NCI-H2171 treated with DMSO at 0.1 percent for 48 hours (cell line): ENCODE data around the gene SIAH3.
"Not testable (repeated sequence)": the region's sequence is repeated elsewhere in the genome, so short reads cannot be mapped to it uniquely, and the experiment has no call there.

Experiments
- DNase-seq: peaks from one replicate; lab custom pipeline; 2025; lab: John Stamatoyannopoulos, UW

Gene SIAH3, protein sequence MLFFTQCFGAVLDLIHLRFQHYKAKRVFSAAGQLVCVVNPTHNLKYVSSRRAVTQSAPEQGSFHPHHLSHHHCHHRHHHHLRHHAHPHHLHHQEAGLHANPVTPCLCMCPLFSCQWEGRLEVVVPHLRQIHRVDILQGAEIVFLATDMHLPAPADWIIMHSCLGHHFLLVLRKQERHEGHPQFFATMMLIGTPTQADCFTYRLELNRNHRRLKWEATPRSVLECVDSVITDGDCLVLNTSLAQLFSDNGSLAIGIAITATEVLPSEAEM

DNA sequence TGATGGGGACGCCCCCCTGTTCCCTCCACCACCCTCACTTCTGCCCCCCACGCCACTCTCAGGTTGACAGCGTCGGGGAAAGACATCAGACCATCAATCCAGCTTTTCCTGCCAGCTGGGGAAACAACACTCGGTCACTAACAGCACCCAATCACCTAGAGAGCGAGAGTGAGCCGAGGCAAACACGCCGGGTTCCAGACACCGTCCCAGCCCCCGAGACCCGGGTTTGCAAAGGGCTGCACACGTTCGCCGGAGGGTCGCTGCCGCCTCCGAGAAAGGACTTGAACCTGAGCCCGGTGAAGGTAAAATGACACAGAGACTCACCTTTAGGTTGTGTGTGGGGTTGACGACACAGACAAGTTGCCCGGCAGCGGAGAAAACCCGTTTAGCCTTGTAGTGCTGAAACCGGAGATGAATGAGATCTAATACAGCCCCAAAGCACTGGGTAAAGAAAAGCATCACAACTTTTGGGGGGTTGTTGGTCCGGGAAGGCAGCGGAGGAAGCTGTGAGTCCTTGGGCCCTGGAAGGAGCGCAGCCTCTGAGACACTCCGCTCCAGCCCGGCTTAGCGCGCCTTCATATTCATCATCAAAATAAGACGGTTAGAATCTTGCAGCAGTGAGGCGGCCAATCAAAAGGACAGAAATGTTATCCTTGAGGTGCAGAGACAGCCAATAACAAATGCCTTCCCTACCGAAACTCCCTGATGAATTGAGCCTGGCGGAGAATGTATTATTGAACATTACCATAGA, at the start of gene SIAH3:
TSS of gene SIAH3 (minus strand) at position 583 of the 751 bp plus-strand sequence. CDS start at position 459, 124 bp downstream.
- DNase-seq = peak; percentile 70

DNA sequence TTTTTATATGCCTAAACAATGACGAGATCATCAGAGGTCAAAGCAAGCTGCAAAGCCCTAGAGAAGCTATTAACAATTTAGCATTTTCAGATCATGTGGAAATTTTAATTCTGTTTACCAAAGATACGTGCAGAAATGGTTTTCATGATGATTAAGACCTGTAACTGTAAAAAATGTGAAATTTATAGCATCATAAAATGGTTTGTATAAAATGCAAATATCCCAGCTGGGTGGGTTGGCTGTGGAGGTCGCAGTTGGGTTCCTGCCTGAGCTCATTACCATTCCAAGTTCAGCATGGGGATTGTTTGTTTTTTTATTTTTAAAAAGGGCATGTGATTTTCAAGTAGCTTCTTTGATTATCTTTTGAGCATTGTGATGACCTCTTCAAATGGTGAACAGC, 47.9 kb upstream of the SIAH3 start:
- no peak for DNase-seq

DNA sequence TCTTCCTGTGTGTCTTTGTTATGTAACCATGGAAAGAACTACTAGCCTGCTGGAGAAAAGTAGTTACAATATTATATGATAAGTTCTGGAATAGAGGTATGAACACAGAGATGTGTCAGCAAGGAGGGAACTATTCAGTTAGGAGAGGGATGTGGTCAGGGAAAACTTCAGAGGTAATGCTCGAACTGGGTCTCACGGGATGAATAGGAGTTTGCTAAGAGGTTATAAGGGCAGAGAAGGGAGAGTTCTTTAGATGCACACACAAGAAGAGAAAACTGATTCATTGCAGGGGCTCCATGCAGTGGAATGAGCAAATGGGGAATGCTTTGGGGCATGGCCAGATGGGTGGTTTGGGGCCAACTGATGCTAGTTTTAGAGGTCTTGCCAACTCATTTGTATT, 46.0 kb upstream of the SIAH3 start:
- no peak for DNase-seq

DNA sequence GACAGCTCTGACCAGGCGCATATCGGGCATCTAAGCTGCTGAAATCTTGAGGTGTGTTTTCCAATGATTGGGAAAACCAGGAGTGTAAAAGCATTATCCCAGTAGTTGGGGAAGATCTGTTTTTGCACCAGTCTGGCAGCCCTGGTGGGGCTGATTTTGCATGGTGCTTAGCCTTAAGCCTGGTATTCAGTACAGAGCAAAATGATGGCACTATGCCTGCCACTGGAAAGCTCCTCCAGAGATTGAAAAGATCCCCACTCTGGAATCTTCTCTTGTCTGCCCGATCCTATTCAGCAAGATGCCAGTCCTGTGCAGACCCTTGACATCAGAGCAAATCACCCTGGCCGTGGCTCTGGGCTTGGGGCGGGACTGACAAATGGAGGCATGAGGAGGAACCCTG, 44.7 kb upstream of the SIAH3 start:
- DNase-seq = no peak

DNA sequence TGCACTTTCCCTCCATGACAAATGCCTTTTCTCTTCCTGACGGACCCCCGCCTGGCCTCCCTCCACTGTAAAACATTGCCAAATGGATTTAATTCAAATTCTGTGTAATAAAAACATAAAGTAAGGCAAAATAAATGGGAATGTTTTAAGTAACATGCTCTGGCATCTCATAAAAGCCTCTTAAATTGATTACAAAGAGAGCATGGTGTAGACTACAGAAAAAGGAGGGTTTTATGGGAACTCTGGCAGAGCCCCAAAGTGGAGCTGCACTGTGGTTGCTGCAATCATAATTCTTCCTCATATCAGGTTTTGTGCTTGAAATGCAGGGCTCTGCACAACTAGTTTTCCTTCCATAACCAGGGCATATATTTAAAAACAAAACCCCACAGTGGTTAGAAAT, 44.3 kb upstream of the SIAH3 start:
- no peak for DNase-seq

DNA sequence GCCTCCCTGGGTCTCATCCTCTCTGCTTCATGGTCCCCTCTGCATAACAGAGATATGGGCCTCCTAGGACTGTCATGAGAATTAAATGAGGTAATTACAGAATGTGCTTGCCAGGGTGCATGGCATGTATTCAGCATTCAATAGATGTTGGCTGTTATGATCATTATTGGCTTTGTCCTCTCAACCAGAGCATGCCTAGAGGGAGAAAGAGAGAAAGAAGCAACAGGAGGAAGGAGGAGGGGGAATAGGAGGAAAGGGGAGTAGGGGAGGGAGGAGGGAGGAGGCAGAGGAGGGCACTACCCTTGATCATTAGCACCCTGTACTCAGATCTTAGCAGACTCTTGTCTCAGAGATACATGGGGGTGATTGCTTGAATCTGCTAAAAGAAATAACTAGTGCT, 41.0 kb upstream of the SIAH3 start:
- no peak for DNase-seq

DNA sequence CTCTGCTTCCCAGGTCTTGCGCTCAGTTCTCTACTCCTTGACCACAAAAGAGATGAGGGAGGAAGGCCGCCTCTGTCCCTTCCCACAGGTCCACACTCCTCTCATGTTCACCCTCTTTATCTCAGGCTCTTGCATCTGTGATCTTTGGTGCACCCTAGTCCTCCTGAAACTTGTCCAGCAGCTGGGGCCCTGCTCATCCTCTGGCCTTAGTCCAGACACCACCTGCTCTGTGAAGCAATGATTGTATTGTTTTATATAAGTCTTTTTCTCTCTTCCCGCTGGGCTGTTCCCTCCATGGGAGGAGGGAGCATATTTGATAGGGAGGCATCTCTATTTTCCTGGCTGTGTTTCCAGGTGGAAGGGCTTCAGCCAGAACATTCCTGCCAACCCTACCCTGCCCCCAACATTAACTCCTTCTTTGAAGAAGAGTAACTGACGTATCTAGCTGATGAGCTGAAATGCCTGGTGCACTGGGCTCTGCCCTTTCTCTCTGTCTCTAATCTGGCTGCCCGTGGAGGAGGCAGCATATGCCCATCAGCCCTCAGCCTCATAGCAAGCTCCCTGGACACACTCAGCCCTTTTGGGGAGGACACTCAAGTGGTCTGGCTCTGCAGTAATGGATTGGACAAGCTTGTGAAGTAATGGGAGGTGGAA, 38.2 kb upstream of the SIAH3 start:
- DNase-seq = no peak

DNA sequence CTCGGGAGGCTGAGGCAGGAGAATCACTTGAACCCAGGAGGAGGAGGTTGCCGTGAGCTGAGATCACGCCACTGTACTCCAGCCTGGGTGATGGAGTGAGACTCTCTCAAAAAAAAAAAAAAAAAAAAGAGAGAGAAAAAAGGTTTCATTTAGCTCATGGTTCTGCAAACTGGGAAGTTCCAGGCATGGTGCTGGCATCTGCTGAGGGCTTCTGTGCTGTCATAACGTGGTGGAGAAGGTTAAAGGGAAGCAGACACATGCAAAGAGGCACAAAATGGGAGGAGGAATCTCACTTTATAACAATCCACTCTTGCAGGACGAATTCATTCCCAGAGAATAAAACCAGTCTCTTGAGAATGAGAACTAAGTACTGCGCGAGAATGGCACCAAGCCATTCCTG, 34.9 kb upstream of the SIAH3 start:
- no peak for DNase-seq

DNA sequence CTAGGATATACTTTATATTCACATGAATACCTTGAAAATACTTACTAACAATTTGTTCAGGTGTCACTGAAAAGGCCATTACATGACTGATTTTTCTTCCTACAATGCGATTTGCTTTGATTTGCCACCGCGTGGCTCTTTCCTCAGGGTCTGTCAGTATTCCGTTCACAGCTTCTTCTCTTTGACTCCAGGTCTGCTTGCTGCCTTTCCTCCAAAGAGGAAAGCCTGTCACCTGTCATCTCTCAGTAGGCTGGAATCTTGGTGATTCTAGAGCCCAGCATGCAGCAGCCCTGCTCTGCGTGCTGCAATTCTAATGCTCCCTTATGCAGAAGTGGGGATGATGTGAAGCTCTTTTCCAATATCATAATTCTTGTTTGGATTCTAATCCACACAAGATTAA, 33.6 kb upstream of the SIAH3 start:
- no peak for DNase-seq

DNA sequence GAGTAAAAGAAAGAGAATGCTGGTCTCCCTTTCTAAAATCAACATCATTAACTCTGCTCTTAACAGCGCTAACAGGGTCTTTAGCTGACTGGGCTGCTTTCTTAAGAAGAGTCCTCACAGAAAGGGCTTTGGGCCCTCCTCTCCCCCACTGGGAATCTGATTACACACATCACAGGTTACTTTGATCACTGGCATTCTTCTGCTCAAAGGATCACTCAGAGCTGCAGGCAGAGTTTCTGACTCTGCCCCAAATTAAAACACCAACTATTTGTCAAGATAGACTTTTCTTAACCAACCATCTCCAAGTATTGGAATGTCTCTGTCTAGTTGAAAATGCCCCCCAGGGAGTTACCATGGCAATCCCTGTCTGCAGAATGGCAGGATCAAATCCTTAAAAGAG, 31.1 kb upstream of the SIAH3 start:
- no peak for DNase-seq

DNA sequence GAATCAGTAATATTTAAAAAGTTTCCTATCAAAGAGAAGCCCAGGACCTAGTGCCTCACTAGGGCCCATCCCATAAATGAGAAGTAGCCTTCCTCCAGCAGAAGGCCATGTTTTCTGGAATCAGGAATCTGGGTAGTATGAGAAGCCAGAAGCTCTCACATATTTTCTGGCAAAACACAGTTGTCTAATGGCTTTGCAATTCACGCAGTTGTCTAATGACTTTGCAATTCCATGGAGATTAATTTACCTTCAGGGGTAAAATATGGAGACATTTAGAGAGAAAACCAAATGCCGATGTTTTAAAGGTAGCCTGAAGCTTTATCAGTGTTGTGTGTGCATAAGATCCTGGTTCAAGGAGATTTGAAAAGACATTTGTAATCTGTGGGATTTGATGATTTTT, 29.8 kb upstream of the SIAH3 start:
- no peak for DNase-seq

DNA sequence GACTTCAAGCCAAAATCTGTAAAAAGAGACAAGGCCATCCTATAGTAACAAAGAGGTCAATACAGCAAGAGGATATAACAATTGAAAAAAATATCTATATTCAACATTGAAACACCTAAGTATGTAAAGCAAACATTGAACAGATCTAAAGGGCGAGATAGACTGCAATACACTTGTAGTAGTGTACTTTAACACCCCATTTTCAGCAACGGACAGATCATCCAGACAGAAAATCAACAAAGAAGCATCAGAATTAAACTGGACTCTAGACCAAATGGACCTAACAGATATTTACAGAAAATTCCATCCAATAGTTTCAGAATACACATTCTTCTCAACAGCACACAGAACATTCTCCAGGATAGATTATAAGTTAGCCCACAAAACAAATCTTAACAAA, 28.7 kb upstream of the SIAH3 start:
- no peak for DNase-seq

DNA sequence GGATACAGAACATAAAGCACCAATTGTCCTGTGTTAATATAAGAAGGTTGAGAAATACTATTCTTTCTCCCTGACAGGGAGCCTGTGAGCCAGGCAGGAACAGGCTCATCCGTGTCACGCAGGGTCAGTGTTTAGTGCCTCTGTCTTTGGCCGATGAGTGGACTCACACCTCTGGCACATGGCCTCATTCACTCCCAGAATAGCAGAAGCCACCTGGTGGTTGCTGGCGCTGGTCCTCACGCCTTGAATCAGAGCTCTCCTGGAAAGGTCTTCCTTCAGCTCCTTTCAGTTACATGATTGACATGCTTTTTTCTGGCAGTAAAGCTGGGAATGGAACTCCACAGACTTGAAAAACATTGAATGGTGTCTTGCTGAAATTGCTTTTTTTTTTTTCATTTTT, 28.1 kb upstream of the SIAH3 start:
- no peak for DNase-seq

DNA sequence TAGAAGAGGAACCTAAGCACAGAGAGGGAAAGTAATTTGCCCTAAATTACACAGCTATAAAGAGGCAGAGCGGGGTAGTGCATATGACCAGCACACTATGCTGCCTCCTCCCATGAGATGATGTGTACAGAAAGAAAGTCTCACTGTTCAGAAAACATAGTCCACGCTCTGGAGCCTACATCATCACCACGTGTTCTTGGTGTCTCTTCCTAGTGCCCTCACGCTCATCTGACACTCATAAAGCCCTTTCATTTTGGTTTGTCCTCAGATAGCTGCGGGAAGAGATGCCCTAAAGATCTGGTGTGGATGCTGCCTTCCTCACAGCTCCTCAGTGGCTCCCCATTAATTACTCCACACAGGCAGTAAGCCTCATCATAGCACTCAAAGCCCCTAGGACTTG, 27.4 kb upstream of the SIAH3 start:
- no peak for DNase-seq

DNA sequence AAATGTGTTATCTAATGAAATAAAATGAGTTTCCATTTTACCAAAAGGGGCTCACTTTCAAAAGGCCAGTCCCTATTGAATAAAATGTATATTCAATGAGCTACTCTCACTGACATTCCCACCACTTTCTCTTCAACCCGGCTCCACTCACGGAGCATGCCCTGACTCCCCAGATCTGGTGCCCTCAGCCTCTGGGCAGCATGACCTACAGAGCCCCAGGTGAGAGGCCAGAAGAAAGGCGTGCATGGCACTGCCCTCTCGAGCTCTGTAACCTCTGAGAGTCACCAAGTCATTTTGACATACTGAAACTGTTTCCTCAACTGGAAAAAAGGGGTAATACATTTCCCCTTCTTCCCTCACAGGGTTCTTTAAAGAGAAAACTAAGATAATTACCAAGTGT, 25.2 kb upstream of the SIAH3 start:
- DNase-seq = no peak

DNA sequence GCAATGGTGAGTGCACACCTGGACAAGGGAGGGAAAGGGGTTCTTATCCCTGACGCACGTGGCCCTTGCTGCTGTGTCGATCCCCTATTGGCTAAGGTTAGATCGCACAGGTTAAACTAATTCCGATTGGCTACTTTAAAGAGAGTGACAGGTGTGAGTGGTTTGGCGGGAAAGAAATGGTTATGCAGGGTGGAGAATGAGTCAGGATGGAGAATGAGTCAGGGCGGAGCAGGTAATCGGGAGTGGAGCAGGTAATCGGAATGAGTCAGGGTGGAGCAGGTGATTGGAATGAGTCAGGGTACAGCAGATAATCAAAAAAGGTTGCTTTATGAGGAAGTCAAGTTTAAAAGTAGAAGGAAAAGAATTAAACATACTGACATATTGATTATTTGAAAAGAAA, 24.4 kb upstream of the SIAH3 start:
- DNase-seq = no peak

DNA sequence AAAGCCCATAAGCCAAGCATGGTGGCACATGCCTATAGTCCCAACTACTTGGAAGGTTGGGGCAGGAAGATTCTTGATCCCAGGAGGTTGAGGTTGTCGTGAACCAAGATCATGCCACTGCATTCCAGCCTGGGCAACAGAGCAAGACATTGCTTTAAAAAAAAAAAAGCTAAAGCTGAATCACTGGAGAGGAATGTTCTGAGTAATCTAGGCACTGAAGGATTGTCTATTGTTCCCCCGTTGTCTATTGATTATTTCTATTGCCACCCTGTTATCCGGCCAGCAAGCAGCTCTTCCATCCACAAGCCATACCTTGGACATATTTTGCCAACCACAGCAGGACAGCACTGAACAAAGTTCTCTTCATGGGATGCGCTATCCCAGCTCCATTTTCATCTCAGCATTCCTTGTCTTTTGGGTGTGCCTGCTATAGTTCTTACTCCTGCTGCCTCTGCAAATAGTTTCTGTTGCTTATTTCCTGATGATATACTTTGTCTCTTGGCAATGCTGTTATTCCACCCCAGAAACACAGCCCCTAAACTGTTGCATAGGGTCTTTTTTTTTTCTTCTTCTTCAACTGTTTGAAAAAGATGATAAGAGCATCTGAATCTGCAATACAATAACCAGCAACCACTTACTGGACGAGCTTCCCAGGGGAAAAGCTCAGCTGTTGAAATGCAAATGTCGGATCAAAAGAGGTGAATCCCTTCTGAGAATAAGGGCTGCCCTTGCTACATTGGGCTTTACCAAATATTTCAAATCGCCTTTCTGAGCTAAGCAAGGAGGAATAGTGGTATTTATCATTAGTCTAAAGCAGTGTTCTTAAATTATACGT, 22.2 kb upstream of the SIAH3 start:
- no peak for DNase-seq

DNA sequence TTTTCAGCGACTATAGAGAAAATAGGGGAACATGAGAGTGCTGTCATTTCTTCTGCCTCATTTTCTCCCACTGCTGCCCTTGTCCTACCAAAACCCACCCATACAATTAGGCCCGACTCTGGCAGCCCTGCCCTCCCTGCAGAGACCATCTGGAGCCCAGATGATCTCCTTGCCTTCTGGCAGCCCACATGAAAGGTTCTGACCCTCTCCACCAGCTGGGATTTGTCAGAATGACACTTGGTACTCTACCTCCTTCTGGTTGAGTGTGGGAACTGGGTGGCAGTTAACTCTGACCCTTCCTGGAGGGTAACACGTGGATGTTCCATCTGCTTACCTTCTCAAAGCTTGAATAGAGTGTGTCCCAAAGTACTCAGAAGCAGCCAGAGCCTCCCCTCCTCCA, 21.0 kb upstream of the SIAH3 start:
- peak; percentile 22 for DNase-seq

DNA sequence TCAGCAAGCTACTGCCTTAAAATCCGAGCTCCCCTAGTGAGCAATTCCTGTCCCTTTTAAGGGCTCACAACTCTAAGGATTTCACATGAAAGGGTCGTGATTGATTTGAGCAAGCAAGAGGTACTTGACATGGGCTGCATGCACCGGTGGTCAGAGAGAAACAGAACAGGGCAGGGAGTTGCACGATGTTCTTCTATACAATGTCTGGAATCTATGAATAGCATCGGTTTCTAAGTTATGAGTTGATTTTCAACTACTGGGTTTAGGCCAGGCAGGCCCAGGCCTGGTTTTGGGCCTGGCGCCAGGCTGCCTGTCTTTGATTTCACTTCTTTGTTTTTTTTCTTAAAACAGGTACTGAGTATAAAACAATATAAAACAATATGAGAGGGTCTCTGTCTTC, 19.6 kb upstream of the SIAH3 start:
- not testable (repeated sequence) for DNase-seq

DNA sequence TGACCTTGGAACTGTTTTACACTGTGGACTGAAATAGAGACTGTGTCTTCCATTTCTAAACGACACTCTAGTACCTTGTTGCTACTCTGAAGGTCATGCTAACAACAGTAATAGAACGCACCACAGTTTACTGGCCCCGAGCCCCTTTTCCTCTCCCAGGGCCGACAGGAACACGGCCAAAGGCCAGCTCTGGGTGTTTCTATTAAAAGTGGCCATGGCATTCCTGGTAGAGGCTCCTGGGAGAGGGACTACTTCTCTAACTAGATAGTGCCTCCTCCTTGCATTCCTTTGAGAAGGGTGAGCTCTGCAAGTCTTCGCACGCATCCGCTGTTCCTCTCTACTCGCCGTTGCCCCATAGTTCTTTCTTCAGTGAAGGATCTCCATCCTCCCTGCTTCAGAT, 18.7 kb upstream of the SIAH3 start:
- DNase-seq = no peak

DNA sequence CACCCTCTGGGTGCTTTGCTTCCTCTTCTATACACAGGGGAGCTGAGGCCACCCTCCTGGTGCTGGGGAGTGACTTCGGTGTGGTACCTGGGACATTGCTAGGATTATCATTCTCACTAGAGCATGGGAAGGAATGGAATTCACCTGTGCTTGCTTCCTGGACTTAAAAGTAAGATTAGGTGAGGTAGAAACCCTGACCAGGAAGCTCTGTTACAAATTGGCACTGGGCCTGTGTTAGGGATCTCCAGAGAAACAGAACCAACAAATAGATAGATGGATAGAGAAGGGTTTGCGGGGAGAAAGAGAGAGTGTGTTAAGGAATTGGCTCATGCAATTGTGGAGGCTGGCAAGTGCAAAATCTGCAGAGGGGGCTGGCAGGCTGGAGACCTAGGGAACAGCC, 13.9 kb upstream of the SIAH3 start:
- DNase-seq = no peak
